ENCODE measurements around the gene HEATR1.

GRCh38 chr1:236530959-236531358, 73.4 kb downstream of the HEATR1 start:
- TF ChIP-seq EGR2 (tag by site-specific recombination; IDR thresholded peaks at IDR 0.05; ENCODE audit: low read depth) (no peak), ZNF140 (tag by site-specific recombination; IDR thresholded peaks at IDR 0.05) (no peak), CTCF (tag by site-specific recombination; IDR thresholded peaks at IDR 0.05) (no peak), ZNF112 (tag by site-specific recombination; IDR thresholded peaks at IDR 0.05) (no peak), REPIN1 (tag by site-specific recombination; IDR thresholded peaks at IDR 0.05; ENCODE audit: low read depth) (no peak), ZNF433 (tag by site-specific recombination; IDR thresholded peaks at IDR 0.05; ENCODE audit: low read depth) (no peak), ZNF239 (tag by site-specific recombination; IDR thresholded peaks at IDR 0.05) (no peak), ZNF530 (tag by site-specific recombination; IDR thresholded peaks at IDR 0.05; ENCODE audit: low read depth) (no peak), ZNF2 (tag by site-specific recombination; IDR thresholded peaks at IDR 0.05) (no peak), ZNF311 (tag by site-specific recombination; IDR thresholded peaks at IDR 0.05; ENCODE audit: borderline replicate concordance) (no peak), YY1 (tag by site-specific recombination; IDR thresholded peaks at IDR 0.05) (no peak)
- TF ChIP-seq, protein P1, sequence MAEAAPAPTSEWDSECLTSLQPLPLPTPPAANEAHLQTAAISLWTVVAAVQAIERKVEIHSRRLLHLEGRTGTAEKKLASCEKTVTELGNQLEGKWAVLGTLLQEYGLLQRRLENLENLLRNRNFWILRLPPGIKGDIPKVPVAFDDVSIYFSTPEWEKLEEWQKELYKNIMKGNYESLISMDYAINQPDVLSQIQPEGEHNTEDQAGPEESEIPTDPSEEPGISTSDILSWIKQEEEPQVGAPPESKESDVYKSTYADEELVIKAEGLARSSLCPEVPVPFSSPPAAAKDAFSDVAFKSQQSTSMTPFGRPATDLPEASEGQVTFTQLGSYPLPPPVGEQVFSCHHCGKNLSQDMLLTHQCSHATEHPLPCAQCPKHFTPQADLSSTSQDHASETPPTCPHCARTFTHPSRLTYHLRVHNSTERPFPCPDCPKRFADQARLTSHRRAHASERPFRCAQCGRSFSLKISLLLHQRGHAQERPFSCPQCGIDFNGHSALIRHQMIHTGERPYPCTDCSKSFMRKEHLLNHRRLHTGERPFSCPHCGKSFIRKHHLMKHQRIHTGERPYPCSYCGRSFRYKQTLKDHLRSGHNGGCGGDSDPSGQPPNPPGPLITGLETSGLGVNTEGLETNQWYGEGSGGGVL (tag by site-specific recombination; IDR thresholded peaks at IDR 0.05) = no peak
- TF ChIP-seq, protein P2, sequence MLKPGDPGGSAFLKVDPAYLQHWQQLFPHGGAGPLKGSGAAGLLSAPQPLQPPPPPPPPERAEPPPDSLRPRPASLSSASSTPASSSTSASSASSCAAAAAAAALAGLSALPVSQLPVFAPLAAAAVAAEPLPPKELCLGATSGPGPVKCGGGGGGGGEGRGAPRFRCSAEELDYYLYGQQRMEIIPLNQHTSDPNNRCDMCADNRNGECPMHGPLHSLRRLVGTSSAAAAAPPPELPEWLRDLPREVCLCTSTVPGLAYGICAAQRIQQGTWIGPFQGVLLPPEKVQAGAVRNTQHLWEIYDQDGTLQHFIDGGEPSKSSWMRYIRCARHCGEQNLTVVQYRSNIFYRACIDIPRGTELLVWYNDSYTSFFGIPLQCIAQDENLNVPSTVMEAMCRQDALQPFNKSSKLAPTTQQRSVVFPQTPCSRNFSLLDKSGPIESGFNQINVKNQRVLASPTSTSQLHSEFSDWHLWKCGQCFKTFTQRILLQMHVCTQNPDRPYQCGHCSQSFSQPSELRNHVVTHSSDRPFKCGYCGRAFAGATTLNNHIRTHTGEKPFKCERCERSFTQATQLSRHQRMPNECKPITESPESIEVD (tag by site-specific recombination; IDR thresholded peaks at IDR 0.05) = no peak
- TF ChIP-seq, protein P3, sequence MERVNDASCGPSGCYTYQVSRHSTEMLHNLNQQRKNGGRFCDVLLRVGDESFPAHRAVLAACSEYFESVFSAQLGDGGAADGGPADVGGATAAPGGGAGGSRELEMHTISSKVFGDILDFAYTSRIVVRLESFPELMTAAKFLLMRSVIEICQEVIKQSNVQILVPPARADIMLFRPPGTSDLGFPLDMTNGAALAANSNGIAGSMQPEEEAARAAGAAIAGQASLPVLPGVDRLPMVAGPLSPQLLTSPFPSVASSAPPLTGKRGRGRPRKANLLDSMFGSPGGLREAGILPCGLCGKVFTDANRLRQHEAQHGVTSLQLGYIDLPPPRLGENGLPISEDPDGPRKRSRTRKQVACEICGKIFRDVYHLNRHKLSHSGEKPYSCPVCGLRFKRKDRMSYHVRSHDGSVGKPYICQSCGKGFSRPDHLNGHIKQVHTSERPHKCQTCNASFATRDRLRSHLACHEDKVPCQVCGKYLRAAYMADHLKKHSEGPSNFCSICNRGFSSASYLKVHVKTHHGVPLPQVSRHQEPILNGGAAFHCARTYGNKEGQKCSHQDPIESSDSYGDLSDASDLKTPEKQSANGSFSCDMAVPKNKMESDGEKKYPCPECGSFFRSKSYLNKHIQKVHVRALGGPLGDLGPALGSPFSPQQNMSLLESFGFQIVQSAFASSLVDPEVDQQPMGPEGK (tag by site-specific recombination; IDR thresholded peaks at IDR 0.05) = no peak

All from HEK293 (cell line).